Adrenal gland (tissue), 12 donors: ENCODE data around the gene GRAMD1B. TPM values are rescaled to one million over a fixed set of nuclear protein-coding genes. Genes with fewer than 3 reads are reported as not detected.

Experiments
- DNase-seq, 7 donors: peaks; one replicate each; pipeline ENCODE4 v3.0.0-alpha.2; 2019 to 2020
- H3K27ac ChIP-seq, 5 donors: fragments of 200-600 bp; sonication (generic) in 4 of 5; 1 replicate in 3 of 5; 2 replicates in 2 of 5; pipeline versions ENCODE4 v1.5.1 to v1.8.0; 2016 to 2020; ENCODE audit warnings: mild to moderate bottlenecking in 1 of 5
- H3K27me3 ChIP-seq: fragments of 200-600 bp; 2 replicates; pipeline ENCODE4 v1.8.0; 2021
- H3K36me3 ChIP-seq, 2 donors: fragments of 200-600 bp; replicated peaks in 1 of 2; 1 replicate in 1 of 2; 2 replicates in 1 of 2; pipeline versions ENCODE4 v1.5.1 to v1.8.0; 2018 to 2022
- H3K4me1 ChIP-seq, 2 donors: fragments of 200-600 bp; replicated peaks in 1 of 2; 1 replicate in 1 of 2; 2 replicates in 1 of 2; pipeline versions ENCODE4 v1.5.1 to v1.8.0; 2018 to 2021
- H3K4me3 ChIP-seq, 4 donors: fragments of 200-600 bp; sonication (generic) in 3 of 4; one replicate each; pipeline ENCODE4 v1.5.1; 2016 to 2018
- H3K9me3 ChIP-seq, 3 donors: fragments of 200-600 bp; sonication (generic) in 1 of 3; replicated peaks in 1 of 3; 1 replicate in 2 of 3; 2 replicates in 1 of 3; pipeline versions ENCODE4 v1.5.1 to v1.8.0; 2016 to 2021
- POLR2A ChIP-seq, 2 donors: fragments of 450-650 bp; IDR thresholded peaks; one replicate each; pipeline ENCODE4 v1.6.1; 2017; ENCODE audit warnings: antibody characterized with exemption in 2 of 2, mild to moderate bottlenecking in 2 of 2, moderate library complexity in 1 of 2
- WGBS, 4 donors: extraction: QIAGEN DNeasy Blood & Tissue Kit in 2 of 4; methylation state at CpG; one replicate each; pipeline versions ENCODE4 v1.1.5 to v1.1.7; 2013 to 2017; 5-methylcytosine and 5-hydroxymethylcytosine counted together
- intact Hi-C, 2 donors: fragments of 100-400 bp; cut with DNase I; formaldehyde crosslinking; loops; one replicate each; pipeline versions ENCODE4 v1.14.1 to v1.15.0; 2022 to 2023
- polyA plus RNA-seq, 3 donors: library from polyadenylated mRNA; stranded (reverse); fragments of 200-250 nt in 2 of 3; fragments of 350-450 nt in 1 of 3; fragmentation: Illumina TruSeq in 1 of 3; extraction: RNeasy Lipid Tissue Mini Kit (QIAGEN cat#74804) in 1 of 3; gene quantifications; one replicate each; pipeline ENCODE4 v1.2.3, GENCODE V29; 2013 to 2014
- total RNA-seq, 9 donors: library from RNA; depleted of rRNA in 4 of 9; stranded (reverse); fragments of >200 nt in 4 of 9; fragments of 120-200 nt in 1 of 9; fragmentation: NEBNext Ultra II Directional in 1 of 9; extraction: Animal tissue kit (Norgen Biotek cat#: 25700) in 1 of 9; gene quantifications; one replicate each; pipeline versions ENCODE4 v1.1.0 to v1.2.4, GENCODE V29; 2013 to 2023
- TF ChIP-seq, protein P1 (sequence below), 6 experiments: fragments of 450-650 bp in 4 of 6; fragments of 200-600 bp in 2 of 6; sonication (generic) in 1 of 6; IDR thresholded peaks; 1 replicate in 5 of 6; 2 replicates in 1 of 6; pipeline versions ENCODE4 v1.5.1 to v1.8.0; 2016 to 2021; ENCODE audit warnings: antibody characterized with exemption in 6 of 6, mild to moderate bottlenecking in 2 of 6, moderate library complexity in 1 of 6
- donor health status: healthy with polysubstance abuse.
- donor health status: Bipolar disorder and iron deficiency.
- donor health status: DM: yes; HTN: yes; CAD: no.
- donor health status: DM: no; HTN: no; CAD: no.
- donor health status: DM: no; HTN: no; CAD: no.
- donor health status: DM: yes; HTN: yes; CAD: no.

Gene GRAMD1B
- total and polyA plus RNA-seq, 12 donors, result 101 to 1,898 (median 285) TPM

DNA sequence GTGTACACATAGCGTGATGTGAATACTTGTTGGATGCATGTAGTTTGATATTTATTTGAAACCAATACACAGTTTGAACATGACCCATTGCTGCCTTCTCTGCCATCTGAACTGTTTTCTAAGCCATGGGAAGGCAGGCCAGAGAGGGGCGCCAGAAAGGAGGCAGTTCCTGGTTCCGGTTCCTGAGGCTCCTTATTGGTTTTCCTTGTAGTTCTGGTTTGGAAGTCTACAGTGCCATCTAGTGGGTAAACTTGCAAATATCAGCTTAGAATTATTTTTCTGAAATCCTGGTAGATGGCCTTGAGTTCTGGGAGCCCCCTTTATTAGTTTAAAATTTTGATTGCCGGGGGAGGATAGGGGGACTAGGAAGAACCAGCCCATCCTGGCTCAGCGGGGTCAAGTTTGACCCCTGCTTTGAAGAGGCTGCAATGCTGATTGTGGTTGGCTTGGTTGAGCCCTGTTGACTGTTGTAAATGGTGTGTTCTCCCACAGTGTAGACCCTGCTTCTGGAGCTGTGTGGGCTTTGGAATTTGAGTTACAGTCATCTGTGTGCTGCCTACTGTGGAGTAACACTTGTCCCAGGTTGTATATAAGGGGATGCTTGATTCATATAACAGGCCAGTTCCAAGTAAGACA is 48.4 kb downstream of the GRAMD1B start:
- 19 to 23% (median 21%) methylated on average over 5 of the region's 5 CpGs for WGBS, 4 donors
- Histone ChIP-seq H3K4me1 (peaks cover 18 to 57% of the 10 kb centered on the region in 2 donors), H3K27ac (peak overlapping the region; percentile 12 to 71 (median 42)), H3K36me3 (peaks cover 0 to 13% of the 10 kb centered on the region in 2 donors), H3K27me3 (no peaks in the 10 kb centered on the region), H3K9me3 (no peaks in the 10 kb centered on the region), H3K4me3 (no peak overlapping the region)
- intact Hi-C loops, result loop anchor here in 1 of 2 donors (5.0 kb wide), 3 partner anchors 46 to 176 kb away; partner anchors contain the start of gene GRAMD1B
- TF ChIP-seq, protein P1, sequence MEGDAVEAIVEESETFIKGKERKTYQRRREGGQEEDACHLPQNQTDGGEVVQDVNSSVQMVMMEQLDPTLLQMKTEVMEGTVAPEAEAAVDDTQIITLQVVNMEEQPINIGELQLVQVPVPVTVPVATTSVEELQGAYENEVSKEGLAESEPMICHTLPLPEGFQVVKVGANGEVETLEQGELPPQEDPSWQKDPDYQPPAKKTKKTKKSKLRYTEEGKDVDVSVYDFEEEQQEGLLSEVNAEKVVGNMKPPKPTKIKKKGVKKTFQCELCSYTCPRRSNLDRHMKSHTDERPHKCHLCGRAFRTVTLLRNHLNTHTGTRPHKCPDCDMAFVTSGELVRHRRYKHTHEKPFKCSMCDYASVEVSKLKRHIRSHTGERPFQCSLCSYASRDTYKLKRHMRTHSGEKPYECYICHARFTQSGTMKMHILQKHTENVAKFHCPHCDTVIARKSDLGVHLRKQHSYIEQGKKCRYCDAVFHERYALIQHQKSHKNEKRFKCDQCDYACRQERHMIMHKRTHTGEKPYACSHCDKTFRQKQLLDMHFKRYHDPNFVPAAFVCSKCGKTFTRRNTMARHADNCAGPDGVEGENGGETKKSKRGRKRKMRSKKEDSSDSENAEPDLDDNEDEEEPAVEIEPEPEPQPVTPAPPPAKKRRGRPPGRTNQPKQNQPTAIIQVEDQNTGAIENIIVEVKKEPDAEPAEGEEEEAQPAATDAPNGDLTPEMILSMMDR (IDR thresholded peaks at IDR 0.05), result peak; percentile 67 to 86 (median 76)
- no peak for TF ChIP-seq POLR2A (IDR thresholded peaks at IDR 0.05)
- DNase-seq, result peak; percentile 47 to 85 (median 73)

- intact Hi-C loops, result loop anchor here in 1 of 2 donors (5.0 kb wide), 3 partner anchors 47 to 177 kb away; partner anchors contain the start of gene GRAMD1B
- H3K4me3 ChIP-seq, result no peak overlapping the region
- DNase-seq, result peak in 1 of 7 donors; percentile 59
- peaks cover 0 to 18% of the 10 kb centered on the region in 2 donors for H3K36me3 ChIP-seq
- WGBS, 4 donors, result 44 to 53% (median 48%) methylated on average over 12 of the region's 12 CpGs
- peaks cover 13 to 49% of the 10 kb centered on the region in 2 donors for H3K4me1 ChIP-seq
- no peaks in the 10 kb centered on the region for H3K9me3 ChIP-seq
- peak overlapping the region in 3 of 5 donors; percentile 33 to 71 (median 67) for H3K27ac ChIP-seq
- TF ChIP-seq POLR2A (IDR thresholded peaks at IDR 0.05), result no peak
- TF ChIP-seq, protein P1 (IDR thresholded peaks at IDR 0.05), result no peak
- no peaks in the 10 kb centered on the region for H3K27me3 ChIP-seq
Observed at GRCh38 chr11:123479048-123479837, 49.2 kb downstream of the GRAMD1B start.

GRCh38 chr11:123480290-123480815 is 50.3 kb downstream of the GRAMD1B start:
- DNase-seq, result no peak
- Histone ChIP-seq H3K9me3 (no peaks in the 10 kb centered on the region), H3K4me3 (no peak overlapping the region), H3K4me1 (peaks cover 2 to 43% of the 10 kb centered on the region in 2 donors), H3K27me3 (no peaks in the 10 kb centered on the region), H3K27ac (peak overlapping the region in 3 of 5 donors; percentile 7 to 67 (median 47)), H3K36me3 (peaks cover 0 to 19% of the 10 kb centered on the region in 2 donors)
- intact Hi-C loops, result loop anchor here in 1 of 2 donors (5.0 kb wide), 1 partner anchor 68 kb away; no protein-coding TSS in a partner anchor
- TF ChIP-seq POLR2A (IDR thresholded peaks at IDR 0.05), result no peak
- TF ChIP-seq, protein P1 (IDR thresholded peaks at IDR 0.05), result no peak
- 57 to 71% (median 63%) methylated on average over 4 of the region's 4 CpGs for WGBS, 4 donors

DNA sequence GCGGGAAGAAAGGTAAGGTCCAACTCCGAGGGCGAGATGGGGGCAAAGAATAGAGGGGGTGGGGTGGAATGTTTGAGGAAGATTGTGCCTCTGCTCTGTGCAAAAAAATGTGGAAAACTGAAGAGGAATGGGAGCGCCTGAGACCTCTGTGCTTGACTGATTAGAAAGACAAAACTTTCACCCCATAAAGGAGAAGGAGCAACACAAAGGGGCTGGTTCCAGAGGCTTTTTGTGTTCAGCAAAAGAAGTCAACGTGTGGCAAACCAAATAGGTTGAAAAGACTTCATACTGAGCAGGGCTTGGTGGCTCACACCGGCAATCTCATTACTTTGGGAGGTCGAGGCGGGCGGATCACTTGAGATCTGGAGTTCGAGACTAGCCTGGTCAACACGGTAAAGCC is 50.8 kb downstream of the GRAMD1B start:
- WGBS, 4 donors, result 78 to 87% (median 83%) methylated on average over 11 of the region's 11 CpGs
- Histone ChIP-seq H3K27me3 (no peaks in the 10 kb centered on the region), H3K36me3 (peaks cover 0 to 19% of the 10 kb centered on the region in 2 donors), H3K27ac (peak overlapping the region in 2 of 5 donors; percentile 7 to 67), H3K4me1 (peaks cover 0 to 38% of the 10 kb centered on the region in 2 donors), H3K4me3 (no peak overlapping the region), H3K9me3 (no peaks in the 10 kb centered on the region)
- intact Hi-C loops, result loop anchor here in 1 of 2 donors (5.0 kb wide), 1 partner anchor 69 kb away; no protein-coding TSS in a partner anchor
- no peak for TF ChIP-seq POLR2A (IDR thresholded peaks at IDR 0.05)
- TF ChIP-seq, protein P1 (IDR thresholded peaks at IDR 0.05), result no peak
- DNase-seq, result peak in 1 of 7 donors; percentile 46
